Measurements from ENCODE around the gene MAOA. TPM values are rescaled to one million over a fixed set of nuclear protein-coding genes. Genes with fewer than 3 reads are reported as not detected.

MAOA gene
- total and polyA plus RNA-seq, 10 donors = 1.5 to 24.9 (median 7.1) TPM

- no peak overlapping the region for H3K27ac ChIP-seq
- TF ChIP-seq CTCF (IDR thresholded peaks at IDR 0.05 in 8 of 11, conservative IDR thresholded peaks at IDR 0.05 in 3 of 11) = no peak
- no peak for TF ChIP-seq POLR2A (IDR thresholded peaks at IDR 0.05)
- no peak for TF ChIP-seq POLR2AphosphoS5 (IDR thresholded peaks at IDR 0.05)
- no peaks in the 10 kb centered on the region for H3K9me3 ChIP-seq
- no peaks in the 10 kb centered on the region for H3K4me1 ChIP-seq
- DNase-seq = no peak
- WGBS, 5 donors = 50 to 67% (median 53%) methylated on average over 1 of the region's 1 CpG
- no peaks in the 10 kb centered on the region for H3K36me3 ChIP-seq
- intact Hi-C loops (cut with DNase I; ENCODE audit: low total_unique reads) = no loop called here
- H3K27me3 ChIP-seq (replicated peaks in 1 of 7) = peaks cover 0 to 4% (median 0%) of the 10 kb centered on the region in 7 donors
- no peak overlapping the region for H3K4me3 ChIP-seq
These were observed 78.3 kb downstream of the MAOA start for GRCh38 chrX:43734444-43734843.

GRCh38 chrX:43735534-43735933 lies 79.4 kb downstream of the MAOA start:
- 67 to 86% (median 74%) methylated on average over 6 of the region's 6 CpGs for WGBS, 5 donors
- no peak overlapping the region for H3K4me3 ChIP-seq
- no peaks in the 10 kb centered on the region for H3K4me1 ChIP-seq
- no peak overlapping the region for H3K27ac ChIP-seq
- H3K27me3 ChIP-seq (replicated peaks in 1 of 7) = peaks cover 0 to 3% (median 0%) of the 10 kb centered on the region in 7 donors
- TF ChIP-seq CTCF (IDR thresholded peaks at IDR 0.05 in 8 of 11, conservative IDR thresholded peaks at IDR 0.05 in 3 of 11) = no peak
- TF ChIP-seq POLR2AphosphoS5 (IDR thresholded peaks at IDR 0.05) = no peak
- TF ChIP-seq POLR2A (IDR thresholded peaks at IDR 0.05) = no peak
- intact Hi-C loops (cut with DNase I; ENCODE audit: low total_unique reads) = no loop called here
- no peaks in the 10 kb centered on the region for H3K9me3 ChIP-seq
- H3K36me3 ChIP-seq = no peaks in the 10 kb centered on the region
- no peak for DNase-seq

GRCh38 chrX:43735957-43736356 lies 79.9 kb downstream of the MAOA start:
- Histone ChIP-seq H3K9me3 (no peaks in the 10 kb centered on the region), H3K4me3 (no peak overlapping the region), H3K4me1 (no peaks in the 10 kb centered on the region), H3K27ac (no peak overlapping the region), H3K36me3 (no peaks in the 10 kb centered on the region), H3K27me3 (replicated peaks in 1 of 7) (no peaks in the 10 kb centered on the region)
- TF ChIP-seq POLR2A (IDR thresholded peaks at IDR 0.05) = no peak
- TF ChIP-seq POLR2AphosphoS5 (IDR thresholded peaks at IDR 0.05) = no peak
- no peak for TF ChIP-seq CTCF (IDR thresholded peaks at IDR 0.05 in 8 of 11, conservative IDR thresholded peaks at IDR 0.05 in 3 of 11)
- intact Hi-C loops (cut with DNase I; ENCODE audit: low total_unique reads) = no loop called here
- 81 to 96% (median 84%) methylated on average over 3 of the region's 3 CpGs for WGBS, 5 donors
- DNase-seq = no peak

GRCh38 chrX:43741843-43742573 lies 85.9 kb downstream of the MAOA start:
- H3K27ac ChIP-seq = no peak overlapping the region
- H3K4me1 ChIP-seq = no peaks in the 10 kb centered on the region
- no peak for TF ChIP-seq CTCF (IDR thresholded peaks at IDR 0.05 in 8 of 11, conservative IDR thresholded peaks at IDR 0.05 in 3 of 11)
- no peaks in the 10 kb centered on the region for H3K27me3 ChIP-seq (replicated peaks in 1 of 7)
- no peak overlapping the region for H3K4me3 ChIP-seq
- 44 to 83% (median 57%) methylated on average over 6 to 7 of the region's 7 CpGs for WGBS, 5 donors
- intact Hi-C loops (cut with DNase I; ENCODE audit: low total_unique reads) = loop anchor here (10.0 kb wide), 1 partner anchor 1957 kb away; no protein-coding TSS in a partner anchor
- H3K36me3 ChIP-seq = no peaks in the 10 kb centered on the region
- no peak for DNase-seq
- H3K9me3 ChIP-seq = no peaks in the 10 kb centered on the region
